Measurements from ENCODE around the gene JTB. TPM values are rescaled to one million over a fixed set of nuclear protein-coding genes. Genes with fewer than 3 reads are reported as not detected.

Gene JTB
- total RNA-seq, 1 donor from 2014 or later, result 166 TPM

DNA sequence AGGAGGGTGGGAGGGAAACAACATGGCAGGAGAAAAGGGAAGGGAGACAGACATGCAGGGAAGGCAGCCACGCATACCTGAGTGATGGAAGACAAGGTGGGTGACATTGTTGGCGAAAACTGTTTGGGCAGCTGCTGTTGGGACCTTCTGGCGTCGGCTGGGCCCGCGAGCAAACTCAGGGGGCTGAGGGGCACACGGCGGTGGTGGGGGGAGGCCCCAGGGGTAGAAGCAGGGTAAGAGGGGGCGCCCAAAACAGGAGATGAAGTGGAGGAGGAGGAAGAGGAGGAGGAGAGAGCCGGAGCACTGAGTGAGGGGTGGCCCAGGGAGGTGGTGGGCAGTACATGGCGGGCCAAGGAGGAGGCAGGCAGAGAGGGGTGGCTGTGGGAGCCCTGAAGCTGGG, 26.3 kb downstream of the JTB start:
- H3K36me3 ChIP-seq, result peaks cover 67 to 75% of the 10 kb centered on the region in 2 donors

DNA sequence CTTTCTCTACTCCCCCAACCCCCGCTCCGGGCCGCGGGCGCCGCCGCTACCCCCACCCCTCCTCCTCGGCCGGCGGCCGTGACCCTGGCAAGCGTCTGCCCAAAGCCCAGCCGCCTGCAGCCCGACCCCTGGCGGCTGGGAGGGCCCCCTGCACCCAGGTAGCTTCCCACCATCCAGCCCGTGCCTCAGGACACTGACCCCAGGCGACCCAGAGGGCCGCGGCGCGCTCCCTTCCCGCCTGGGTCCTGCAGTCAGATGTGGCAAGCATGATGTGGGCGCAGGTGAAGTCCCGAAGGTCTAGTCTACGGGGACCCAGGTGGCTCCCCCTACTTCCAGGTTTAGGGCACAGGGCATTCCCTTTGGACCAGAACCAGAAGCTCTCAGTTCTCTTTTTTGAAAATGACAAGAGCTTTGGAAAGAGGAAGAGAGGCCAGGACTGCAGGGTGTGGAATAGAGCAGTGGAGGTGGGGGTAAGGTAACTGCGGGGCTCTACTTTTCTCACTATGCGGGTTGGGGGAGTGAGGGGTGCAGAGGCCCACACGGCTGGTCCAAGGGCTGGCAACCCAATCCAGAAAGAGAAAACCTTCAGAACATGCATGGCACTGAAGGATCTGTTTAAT, 30.7 kb downstream of the JTB start, which contains the start of gene DENND4B:
Gene DENND4B, minus strand, starts transcription at position 97 of the 620 bp plus-strand sequence. CDS start 2,344 bp downstream, outside the sequence.
- peak; percentile 21 to 91 for DNase-seq (ENCODE audit: low spot score in 2 of 2)
- Histone ChIP-seq H3K4me3 (peak within 1 kb of the TSS; percentile 93 to 99), H3K9me3 (no peaks in the 10 kb centered on the region), H3K27me3 (no peaks in the 10 kb centered on the region), H3K4me1 (peaks cover 4 to 9% of the 10 kb centered on the region in 2 donors), H3K27ac (peak within 1 kb of the TSS; percentile 89 to 98), H3K36me3 (peaks cover 58 to 59% of the 10 kb centered on the region in 2 donors)
- TF ChIP-seq, protein P1, sequence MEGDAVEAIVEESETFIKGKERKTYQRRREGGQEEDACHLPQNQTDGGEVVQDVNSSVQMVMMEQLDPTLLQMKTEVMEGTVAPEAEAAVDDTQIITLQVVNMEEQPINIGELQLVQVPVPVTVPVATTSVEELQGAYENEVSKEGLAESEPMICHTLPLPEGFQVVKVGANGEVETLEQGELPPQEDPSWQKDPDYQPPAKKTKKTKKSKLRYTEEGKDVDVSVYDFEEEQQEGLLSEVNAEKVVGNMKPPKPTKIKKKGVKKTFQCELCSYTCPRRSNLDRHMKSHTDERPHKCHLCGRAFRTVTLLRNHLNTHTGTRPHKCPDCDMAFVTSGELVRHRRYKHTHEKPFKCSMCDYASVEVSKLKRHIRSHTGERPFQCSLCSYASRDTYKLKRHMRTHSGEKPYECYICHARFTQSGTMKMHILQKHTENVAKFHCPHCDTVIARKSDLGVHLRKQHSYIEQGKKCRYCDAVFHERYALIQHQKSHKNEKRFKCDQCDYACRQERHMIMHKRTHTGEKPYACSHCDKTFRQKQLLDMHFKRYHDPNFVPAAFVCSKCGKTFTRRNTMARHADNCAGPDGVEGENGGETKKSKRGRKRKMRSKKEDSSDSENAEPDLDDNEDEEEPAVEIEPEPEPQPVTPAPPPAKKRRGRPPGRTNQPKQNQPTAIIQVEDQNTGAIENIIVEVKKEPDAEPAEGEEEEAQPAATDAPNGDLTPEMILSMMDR (IDR thresholded peaks at IDR 0.05), result peak; percentile 93 to 99 (median 97)
- intact Hi-C loops (cut with DNase I), result loop anchor here (1.0 to 5.0 kb wide), 7 partner anchors 12 to 459 kb away; partner anchors contain the start of genes CREB3L4, CRTC2, HAX1 and RAB13

More for the DNA sequence above, 26.3 kb downstream of the JTB start:
- DNase-seq (ENCODE audit: low spot score in 2 of 2), result no peak
- H3K4me1 ChIP-seq, result peaks cover 0 to 10% of the 10 kb centered on the region in 2 donors
- TF ChIP-seq, protein P1 (IDR thresholded peaks at IDR 0.05), result no peak
- no peaks in the 10 kb centered on the region for H3K27me3 ChIP-seq
- intact Hi-C loops (cut with DNase I), result no loop called here
- H3K4me3 ChIP-seq, result no peak overlapping the region
- no peaks in the 10 kb centered on the region for H3K9me3 ChIP-seq
- no peak overlapping the region for H3K27ac ChIP-seq

DNA sequence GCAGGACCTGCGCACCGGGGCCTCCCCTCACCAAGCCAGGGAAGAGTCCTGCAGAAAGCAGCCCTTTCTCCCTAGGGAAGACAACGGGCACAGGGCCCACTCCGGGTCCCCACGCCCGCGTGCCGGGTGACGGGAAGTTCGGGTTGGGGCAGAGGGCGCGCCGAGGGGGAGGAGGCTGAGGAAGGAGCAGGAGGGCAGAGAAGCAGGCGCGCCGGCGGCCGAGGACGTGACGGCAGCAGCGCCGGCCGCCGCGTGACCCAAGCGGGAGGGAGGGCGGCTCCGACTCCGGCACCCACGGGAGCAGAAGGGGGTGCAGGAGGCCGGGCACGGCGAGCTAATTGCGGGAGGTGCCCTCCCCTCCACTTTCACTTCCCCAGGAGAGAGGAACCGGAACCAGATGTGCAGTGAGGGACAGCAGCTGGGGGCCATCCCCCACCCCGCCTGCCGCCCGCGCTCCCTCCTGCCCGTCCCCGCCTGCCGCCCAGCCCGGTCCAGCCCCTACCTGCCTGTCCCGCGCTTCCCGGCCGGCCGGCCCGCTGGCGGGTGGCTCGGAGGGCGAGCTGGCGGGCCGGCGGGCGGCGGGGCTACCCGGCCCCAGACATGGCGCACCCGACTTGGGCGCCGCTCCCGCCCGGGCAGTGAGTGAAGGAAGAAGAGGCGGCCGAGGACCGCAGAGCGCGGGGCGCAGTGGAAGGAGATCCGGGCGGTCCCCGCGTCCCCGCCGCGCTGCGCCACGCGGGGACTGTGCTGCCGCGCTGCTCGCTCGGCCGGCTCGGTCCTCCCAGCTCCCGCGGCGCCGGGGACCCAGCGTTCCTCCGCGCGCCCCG, 31.5 kb downstream of the JTB start:
- peak; percentile 75 to 93 for DNase-seq (ENCODE audit: low spot score in 2 of 2)
- H3K27ac ChIP-seq, result peak overlapping the region; percentile 89 to 98
- peaks cover 4 to 9% of the 10 kb centered on the region in 2 donors for H3K4me1 ChIP-seq
- TF ChIP-seq, protein P1 (IDR thresholded peaks at IDR 0.05), result no peak
- H3K27me3 ChIP-seq, result no peaks in the 10 kb centered on the region
- H3K9me3 ChIP-seq, result no peaks in the 10 kb centered on the region
- H3K4me3 ChIP-seq, result peak overlapping the region; percentile 93 to 99
- intact Hi-C loops (cut with DNase I), result loop anchor here (1.0 to 5.0 kb wide), 8 partner anchors 12 to 459 kb away; partner anchors contain the start of genes CREB3L4, CRTC2, HAX1 and RAB13
- H3K36me3 ChIP-seq, result peaks cover 51 to 55% of the 10 kb centered on the region in 2 donors

DNA sequence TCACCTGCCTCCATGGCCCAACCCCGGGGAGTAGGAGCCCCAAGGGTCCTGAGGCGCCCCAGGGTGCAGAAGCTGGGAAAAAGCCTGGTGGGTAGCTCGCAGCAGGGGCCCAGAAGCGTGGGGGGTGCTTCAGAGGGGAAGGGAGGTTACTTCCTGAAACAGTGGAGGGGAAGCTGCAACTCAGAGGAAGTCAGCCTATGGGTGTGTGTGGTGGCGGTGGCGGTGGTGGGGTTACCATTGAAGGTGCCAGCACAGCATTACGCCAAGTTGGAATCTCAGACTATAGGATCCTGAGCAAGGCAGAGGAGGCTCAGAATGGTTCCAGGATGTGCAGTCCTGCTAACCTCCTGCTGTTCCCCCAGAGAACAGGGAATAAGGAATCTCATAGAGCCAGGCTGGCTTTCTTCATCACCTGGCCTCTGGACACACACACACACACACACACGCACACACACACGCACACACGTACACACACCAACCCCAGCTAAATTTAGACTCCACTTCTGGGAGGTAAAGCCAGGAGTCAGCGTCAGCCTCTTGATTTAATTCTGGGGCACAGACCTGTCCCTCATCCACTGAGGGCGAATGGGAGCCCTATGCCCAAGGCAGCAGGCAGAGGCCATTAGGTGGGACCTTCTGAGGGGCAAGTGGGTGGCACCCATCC, 32.2 kb downstream of the JTB start:
- peak; percentile 41 to 80 for DNase-seq (ENCODE audit: low spot score in 2 of 2)
- H3K4me3 ChIP-seq, result peak overlapping the region; percentile 93 to 99
- H3K9me3 ChIP-seq, result no peaks in the 10 kb centered on the region
- TF ChIP-seq, protein P1 (IDR thresholded peaks at IDR 0.05), result no peak
- intact Hi-C loops (cut with DNase I), result loop anchor here (1.0 to 5.0 kb wide), 3 partner anchors 22 to 458 kb away; no protein-coding TSS in a partner anchor
- H3K36me3 ChIP-seq, result peaks cover 51 to 55% of the 10 kb centered on the region in 2 donors
- H3K4me1 ChIP-seq, result peaks cover 4 to 9% of the 10 kb centered on the region in 2 donors
- peak overlapping the region; percentile 89 to 98 for H3K27ac ChIP-seq
- no peaks in the 10 kb centered on the region for H3K27me3 ChIP-seq

DNA sequence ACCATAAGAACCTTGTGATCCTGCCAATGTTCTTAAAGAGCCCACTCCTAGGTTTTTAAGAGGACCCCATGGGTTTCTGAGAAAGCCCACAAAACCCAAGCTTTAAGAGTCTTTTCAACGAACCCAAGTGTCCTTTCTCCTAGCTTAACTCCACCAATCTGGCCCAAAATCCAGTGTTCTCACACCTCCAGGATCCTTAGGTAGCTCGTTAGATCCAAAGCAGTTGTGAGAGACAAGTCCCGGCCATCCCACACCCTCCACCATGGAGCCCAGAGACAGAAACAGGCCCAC, 32.7 kb downstream of the JTB start:
- H3K4me1 ChIP-seq, result peaks cover 4 to 9% of the 10 kb centered on the region in 2 donors
- intact Hi-C loops (cut with DNase I), result loop anchor here (1.0 to 5.0 kb wide), 3 partner anchors 21 to 457 kb away; no protein-coding TSS in a partner anchor
- DNase-seq (ENCODE audit: low spot score in 2 of 2), result no peak
- no peaks in the 10 kb centered on the region for H3K9me3 ChIP-seq
- peak overlapping the region; percentile 93 to 99 for H3K4me3 ChIP-seq
- H3K27me3 ChIP-seq, result no peaks in the 10 kb centered on the region
- peaks cover 51 to 53% of the 10 kb centered on the region in 2 donors for H3K36me3 ChIP-seq
- TF ChIP-seq, protein P1 (IDR thresholded peaks at IDR 0.05), result no peak
- H3K27ac ChIP-seq, result peak overlapping the region; percentile 89 to 98

All from ascending aorta (tissue), 2 donors.